Osteocyte (in vitro differentiated cells): Measurements from ENCODE around the gene CLIC3. TPM values are rescaled to one million over a fixed set of nuclear protein-coding genes. Genes with fewer than 3 reads are reported as not detected.
"Not testable (repeated sequence)": the region's sequence is repeated elsewhere in the genome, so short reads cannot be mapped to it uniquely, and the experiment has no call there.

Experiments
- DNase-seq: peaks from one replicate; pipeline ENCODE4 v3.0.0; 2021; ENCODE audit warnings: mixed read lengths; ENCODE audit not compliant: unreplicated experiment; ENCODE audit errors: extremely low spot score
- H3K27ac Mint-ChIP-seq: one replicate; pipeline ENCODE4 v1.8.0; 2021; ENCODE audit warnings: mild to moderate bottlenecking, mixed read lengths; ENCODE audit not compliant: unreplicated experiment
- H3K27me3 Mint-ChIP-seq: one replicate; pipeline ENCODE4 v1.8.0; 2021; ENCODE audit warnings: mixed read lengths; ENCODE audit not compliant: unreplicated experiment
- H3K36me3 Mint-ChIP-seq: one replicate; pipeline ENCODE4 v1.8.0; 2021; ENCODE audit warnings: mixed read lengths; ENCODE audit not compliant: unreplicated experiment
- H3K4me1 Mint-ChIP-seq: one replicate; pipeline ENCODE4 v1.8.0; 2021; ENCODE audit warnings: mixed read lengths; ENCODE audit not compliant: unreplicated experiment
- H3K4me3 Mint-ChIP-seq: one replicate; pipeline ENCODE4 v1.8.0; 2021; ENCODE audit warnings: mild to moderate bottlenecking, moderate library complexity, mixed read lengths; ENCODE audit not compliant: unreplicated experiment
- H3K9me3 Mint-ChIP-seq: one replicate; pipeline ENCODE4 v1.8.0; 2021; ENCODE audit warnings: mixed read lengths; ENCODE audit not compliant: unreplicated experiment
- total RNA-seq: library from RNA; stranded (reverse); gene quantifications from 2 replicates; pipeline ENCODE4 v1.2.1, GENCODE V29; 2021
- TF ChIP-seq, protein P1 (sequence below): fragments of 200-600 bp; sonication (generic); IDR thresholded peaks from 2 replicates; pipeline ENCODE4 v1.5.0; 2021; ENCODE audit warnings: antibody characterized with exemption, mild to moderate bottlenecking, moderate library complexity

Gene CLIC3
- total RNA-seq, 1 donor from 2014 or later, result not detected

DNA sequence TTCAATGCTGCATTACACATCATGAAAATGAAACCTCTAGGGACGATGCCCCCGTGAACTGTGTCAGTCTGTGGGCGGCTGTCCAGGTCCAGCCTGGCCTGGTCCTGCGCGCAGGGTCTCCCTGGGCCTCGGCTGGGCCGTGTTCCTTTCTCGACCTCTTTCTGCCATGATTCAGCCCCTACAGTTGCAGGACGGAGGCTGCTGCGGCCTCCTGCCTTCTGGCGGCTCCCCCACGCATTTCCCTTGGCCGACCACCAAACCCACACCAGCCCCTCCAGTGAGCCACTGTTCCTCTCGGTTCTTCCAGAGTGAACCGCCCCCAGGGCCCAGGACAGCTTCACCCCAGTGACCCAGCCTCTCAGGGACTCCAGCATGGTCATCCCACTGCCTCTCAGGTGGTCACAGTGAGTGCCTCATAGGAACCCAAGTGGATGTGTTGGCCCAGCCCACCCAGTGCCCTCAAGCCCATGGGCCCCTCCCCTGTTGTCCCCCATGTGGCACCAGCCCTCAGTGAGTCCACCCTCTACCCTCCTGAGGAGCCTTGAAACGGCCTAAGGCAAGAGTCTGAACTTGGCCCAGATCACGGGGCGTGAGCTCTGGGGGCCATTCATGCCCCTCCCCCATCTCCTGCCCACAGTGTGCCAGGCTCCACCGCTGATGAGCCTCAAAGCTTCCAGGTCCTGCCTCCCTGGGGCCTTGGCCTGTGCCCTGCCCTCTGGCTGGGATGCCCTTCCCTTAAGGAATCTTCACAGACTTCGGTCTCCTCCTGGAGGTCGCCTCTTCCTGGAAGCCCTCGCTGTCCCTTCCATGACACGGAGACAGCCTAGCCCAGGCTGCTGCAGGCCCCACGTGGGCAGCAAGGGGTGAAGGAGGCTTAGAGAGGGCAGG, 10.0 kb upstream of the CLIC3 start:
- Mint-ChIP-seq H3K27ac (no peak overlapping the region), H3K4me1 (no peaks in the 10 kb centered on the region), H3K36me3 (no peaks in the 10 kb centered on the region), H3K9me3 (no peaks in the 10 kb centered on the region), H3K4me3 (no peak overlapping the region), H3K27me3 (no peaks in the 10 kb centered on the region)
- TF ChIP-seq, protein P1, sequence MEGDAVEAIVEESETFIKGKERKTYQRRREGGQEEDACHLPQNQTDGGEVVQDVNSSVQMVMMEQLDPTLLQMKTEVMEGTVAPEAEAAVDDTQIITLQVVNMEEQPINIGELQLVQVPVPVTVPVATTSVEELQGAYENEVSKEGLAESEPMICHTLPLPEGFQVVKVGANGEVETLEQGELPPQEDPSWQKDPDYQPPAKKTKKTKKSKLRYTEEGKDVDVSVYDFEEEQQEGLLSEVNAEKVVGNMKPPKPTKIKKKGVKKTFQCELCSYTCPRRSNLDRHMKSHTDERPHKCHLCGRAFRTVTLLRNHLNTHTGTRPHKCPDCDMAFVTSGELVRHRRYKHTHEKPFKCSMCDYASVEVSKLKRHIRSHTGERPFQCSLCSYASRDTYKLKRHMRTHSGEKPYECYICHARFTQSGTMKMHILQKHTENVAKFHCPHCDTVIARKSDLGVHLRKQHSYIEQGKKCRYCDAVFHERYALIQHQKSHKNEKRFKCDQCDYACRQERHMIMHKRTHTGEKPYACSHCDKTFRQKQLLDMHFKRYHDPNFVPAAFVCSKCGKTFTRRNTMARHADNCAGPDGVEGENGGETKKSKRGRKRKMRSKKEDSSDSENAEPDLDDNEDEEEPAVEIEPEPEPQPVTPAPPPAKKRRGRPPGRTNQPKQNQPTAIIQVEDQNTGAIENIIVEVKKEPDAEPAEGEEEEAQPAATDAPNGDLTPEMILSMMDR, result no peak
- DNase-seq, result no peak

DNA sequence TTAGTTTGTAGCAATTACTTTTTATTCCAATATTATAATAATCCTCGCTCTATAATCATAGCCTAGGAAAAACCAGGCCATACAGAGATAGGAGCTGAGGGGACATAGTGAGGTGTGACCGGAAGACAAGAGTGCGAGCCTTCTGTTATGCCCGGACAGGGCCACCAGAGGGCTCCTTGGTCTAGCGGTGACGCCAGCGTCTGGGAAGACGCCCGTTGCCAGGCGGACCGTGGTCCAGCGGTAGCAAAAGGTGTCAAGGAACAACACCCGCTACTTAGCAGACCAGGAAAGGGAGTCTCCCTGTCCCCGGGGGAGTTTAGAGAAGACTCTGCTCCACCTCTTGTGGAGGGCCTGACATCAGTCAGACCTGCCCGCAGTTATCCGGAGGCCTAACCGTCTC, 7.9 kb upstream of the CLIC3 start:
- H3K4me3 Mint-ChIP-seq, H3K27ac Mint-ChIP-seq, H3K36me3 Mint-ChIP-seq, H3K9me3 Mint-ChIP-seq, DNase-seq, H3K27me3 Mint-ChIP-seq: not testable (repeated sequence)
- TF ChIP-seq, protein P1, result peak; percentile 57
- peaks cover 15% of the 10 kb centered on the region for H3K4me1 Mint-ChIP-seq

DNA sequence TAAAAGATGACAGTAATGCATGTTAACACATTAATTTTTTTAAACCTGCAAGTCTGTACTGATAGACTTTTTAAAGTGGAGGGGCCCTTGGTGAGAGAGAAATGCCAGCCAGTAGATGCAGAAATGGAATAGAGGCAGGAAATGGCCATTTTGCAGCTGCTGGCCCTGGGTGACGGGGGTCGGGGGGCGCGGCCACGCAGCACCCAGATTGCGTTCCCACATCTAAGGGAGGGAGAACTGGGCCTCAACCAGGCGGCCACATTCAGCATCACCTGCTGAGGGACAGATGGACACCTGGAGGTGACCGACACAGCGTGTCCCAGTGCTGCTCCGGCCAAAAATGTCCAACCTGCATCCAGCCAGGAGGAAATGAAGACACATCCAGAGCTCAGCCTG, 6.3 kb upstream of the CLIC3 start:
- no peaks in the 10 kb centered on the region for H3K9me3 Mint-ChIP-seq
- no peaks in the 10 kb centered on the region for H3K27me3 Mint-ChIP-seq
- H3K27ac Mint-ChIP-seq, result no peak overlapping the region
- TF ChIP-seq, protein P1, result no peak
- peaks cover 31% of the 10 kb centered on the region for H3K4me1 Mint-ChIP-seq
- H3K36me3 Mint-ChIP-seq, result no peaks in the 10 kb centered on the region
- no peak overlapping the region for H3K4me3 Mint-ChIP-seq
- DNase-seq, result no peak

DNA sequence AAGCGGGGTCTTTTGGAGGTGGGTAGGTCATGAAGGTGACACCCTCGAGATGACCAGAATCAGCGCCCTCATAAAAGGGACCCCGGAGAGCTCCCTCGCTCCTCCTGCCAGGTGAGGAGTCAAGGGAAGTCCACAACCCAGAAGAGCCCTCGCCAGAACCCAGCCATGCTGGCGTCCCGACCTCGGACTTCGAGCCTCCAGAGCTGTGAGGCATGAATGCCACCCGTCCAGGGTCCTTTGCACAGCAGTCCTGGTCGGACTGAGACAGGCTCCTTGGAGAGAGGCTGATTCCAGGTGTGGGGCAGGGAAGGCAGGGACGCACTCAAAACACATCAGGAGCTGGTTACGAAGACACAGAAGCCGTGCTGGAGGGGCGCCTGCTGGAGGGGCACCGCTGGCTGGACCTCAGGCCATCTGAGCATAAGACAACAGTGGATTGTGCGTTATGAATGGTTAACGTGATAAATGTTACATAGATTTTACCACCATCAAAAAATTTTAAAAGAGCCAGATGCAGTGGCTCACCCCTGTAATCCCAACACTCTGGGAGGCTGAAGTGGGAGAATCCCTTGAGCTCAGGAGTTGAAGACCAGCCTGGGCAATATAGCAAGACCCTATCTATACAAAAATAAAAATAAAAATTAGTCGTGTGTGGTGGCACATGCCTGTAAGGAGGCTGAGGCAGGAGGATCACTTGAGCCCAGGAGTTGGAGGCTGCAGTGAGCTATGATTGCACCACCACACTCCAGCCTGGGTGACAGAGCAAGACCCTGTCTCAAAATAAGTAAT, 5.7 kb upstream of the CLIC3 start:
- H3K9me3 Mint-ChIP-seq, result no peaks in the 10 kb centered on the region
- no peak overlapping the region for H3K4me3 Mint-ChIP-seq
- peaks cover 35% of the 10 kb centered on the region for H3K4me1 Mint-ChIP-seq
- no peak for DNase-seq
- no peaks in the 10 kb centered on the region for H3K36me3 Mint-ChIP-seq
- no peaks in the 10 kb centered on the region for H3K27me3 Mint-ChIP-seq
- TF ChIP-seq, protein P1, result no peak
- no peak overlapping the region for H3K27ac Mint-ChIP-seq
